B cell (primary cell): ENCODE measurements around the gene PLEKHG2.

Experiments used
- CTCF ChIP-seq: fragments of 200-600 bp; IDR thresholded peaks from one replicate; pipeline ENCODE4 v1.8.0; 2022; ENCODE audit warnings: antibody characterized with exemption, mild to moderate bottlenecking
- EZH2 ChIP-seq: IDR thresholded peaks from 2 replicates; pipeline ENCODE4 v1.6.1; 2012; ENCODE audit warnings: borderline replicate concordance, low read depth, mild to moderate bottlenecking, moderate library complexity, low read length; ENCODE audit not compliant: insufficient read depth, poor library complexity, severe bottlenecking

GRCh38 chr19:39408392-39409207, 3.9 kb upstream of the PLEKHG2 start:
- no peak for TF ChIP-seq CTCF
- TF ChIP-seq EZH2, result no peak
